ENCODE data around the gene IMMP2L.

Gene IMMP2L

GRCh38 chr7:110681941-110682340, 880.4 kb downstream of the IMMP2L start:
- Histone ChIP-seq H3K79me2 (ENCODE audit: insufficient read depth, low read length) (no peaks in the 10 kb centered on the region), H3K9me2 (replicated peaks; ENCODE audit: low read depth, low read length) (no peaks in the 10 kb centered on the region)

GRCh38 chr7:110677405-110677804, 884.9 kb downstream of the IMMP2L start:
- Histone ChIP-seq H3K4me1 (ENCODE audit: insufficient read depth, low read length, poor library complexity, severe bottlenecking) (no peaks in the 10 kb centered on the region), H3K9ac (ENCODE audit: low read depth, low read length, poor library complexity, severe bottlenecking) (no peak overlapping the region), H3K79me2 (ENCODE audit: insufficient read depth, low read length) (no peaks in the 10 kb centered on the region), H3K9me2 (replicated peaks; ENCODE audit: low read depth, low read length) (no peaks in the 10 kb centered on the region), H3K9me3 (ENCODE audit: insufficient read depth, low read depth, low read length) (no peaks in the 10 kb centered on the region), H3K27me3 (ENCODE audit: insufficient read depth, low read length, poor library complexity, severe bottlenecking) (no peaks in the 10 kb centered on the region), H3F3A (ENCODE audit: low read depth) (no peaks in the 10 kb centered on the region), H4K20me1 (ENCODE audit: insufficient read depth, low read length, poor library complexity, severe bottlenecking) (no peaks in the 10 kb centered on the region), H3K4me3 (ENCODE audit: low read length, poor library complexity, severe bottlenecking) (no peak overlapping the region), H3K36me3 (ENCODE audit: insufficient read depth, low read length) (no peaks in the 10 kb centered on the region), H2AFZ (ENCODE audit: low read length) (no peak overlapping the region), H3K4me2 (ENCODE audit: low read depth, low read length, poor library complexity, severe bottlenecking) (no peak overlapping the region)
- TF ChIP-seq EZH2phosphoT487 (IDR thresholded peaks at IDR 0.05; ENCODE audit: borderline replicate concordance): no peak
- TF ChIP-seq, protein P1, sequence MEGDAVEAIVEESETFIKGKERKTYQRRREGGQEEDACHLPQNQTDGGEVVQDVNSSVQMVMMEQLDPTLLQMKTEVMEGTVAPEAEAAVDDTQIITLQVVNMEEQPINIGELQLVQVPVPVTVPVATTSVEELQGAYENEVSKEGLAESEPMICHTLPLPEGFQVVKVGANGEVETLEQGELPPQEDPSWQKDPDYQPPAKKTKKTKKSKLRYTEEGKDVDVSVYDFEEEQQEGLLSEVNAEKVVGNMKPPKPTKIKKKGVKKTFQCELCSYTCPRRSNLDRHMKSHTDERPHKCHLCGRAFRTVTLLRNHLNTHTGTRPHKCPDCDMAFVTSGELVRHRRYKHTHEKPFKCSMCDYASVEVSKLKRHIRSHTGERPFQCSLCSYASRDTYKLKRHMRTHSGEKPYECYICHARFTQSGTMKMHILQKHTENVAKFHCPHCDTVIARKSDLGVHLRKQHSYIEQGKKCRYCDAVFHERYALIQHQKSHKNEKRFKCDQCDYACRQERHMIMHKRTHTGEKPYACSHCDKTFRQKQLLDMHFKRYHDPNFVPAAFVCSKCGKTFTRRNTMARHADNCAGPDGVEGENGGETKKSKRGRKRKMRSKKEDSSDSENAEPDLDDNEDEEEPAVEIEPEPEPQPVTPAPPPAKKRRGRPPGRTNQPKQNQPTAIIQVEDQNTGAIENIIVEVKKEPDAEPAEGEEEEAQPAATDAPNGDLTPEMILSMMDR (conservative IDR thresholded peaks at IDR 0.05; ENCODE audit: low read length): no peak

More at GRCh38 chr7:110681941-110682340, 880.4 kb downstream of the IMMP2L start:
- no peak overlapping the region for H3K4me2 ChIP-seq (ENCODE audit: low read depth, low read length, poor library complexity, severe bottlenecking)
- no peak overlapping the region for H3K9ac ChIP-seq (ENCODE audit: low read depth, low read length, poor library complexity, severe bottlenecking)
- TF ChIP-seq, protein P1 (conservative IDR thresholded peaks at IDR 0.05; ENCODE audit: low read length): no peak
- no peak for TF ChIP-seq EZH2phosphoT487 (IDR thresholded peaks at IDR 0.05; ENCODE audit: borderline replicate concordance)
- no peaks in the 10 kb centered on the region for H3K4me1 ChIP-seq (ENCODE audit: insufficient read depth, low read length, poor library complexity, severe bottlenecking)
- H3F3A ChIP-seq (ENCODE audit: low read depth): no peaks in the 10 kb centered on the region
- H3K27me3 ChIP-seq (ENCODE audit: insufficient read depth, low read length, poor library complexity, severe bottlenecking): no peaks in the 10 kb centered on the region
- no peak overlapping the region for H3K4me3 ChIP-seq (ENCODE audit: low read length, poor library complexity, severe bottlenecking)
- no peak overlapping the region for H2AFZ ChIP-seq (ENCODE audit: low read length)
- H3K36me3 ChIP-seq (ENCODE audit: insufficient read depth, low read length): no peaks in the 10 kb centered on the region
- H4K20me1 ChIP-seq (ENCODE audit: insufficient read depth, low read length, poor library complexity, severe bottlenecking): no peaks in the 10 kb centered on the region
- no peaks in the 10 kb centered on the region for H3K9me3 ChIP-seq (ENCODE audit: insufficient read depth, low read depth, low read length)

- no peak for TF ChIP-seq EZH2phosphoT487 (IDR thresholded peaks at IDR 0.05; ENCODE audit: borderline replicate concordance)
- TF ChIP-seq, protein P1 (conservative IDR thresholded peaks at IDR 0.05; ENCODE audit: low read length): no peak
- Histone ChIP-seq H3F3A (ENCODE audit: low read depth) (no peaks in the 10 kb centered on the region), H2AFZ (ENCODE audit: low read length) (no peak overlapping the region), H3K36me3 (ENCODE audit: insufficient read depth, low read length) (no peaks in the 10 kb centered on the region), H4K20me1 (ENCODE audit: insufficient read depth, low read length, poor library complexity, severe bottlenecking) (no peaks in the 10 kb centered on the region), H3K9ac (ENCODE audit: low read depth, low read length, poor library complexity, severe bottlenecking) (no peak overlapping the region), H3K27me3 (ENCODE audit: insufficient read depth, low read length, poor library complexity, severe bottlenecking) (no peaks in the 10 kb centered on the region), H3K4me2 (ENCODE audit: low read depth, low read length, poor library complexity, severe bottlenecking) (no peak overlapping the region), H3K4me1 (ENCODE audit: insufficient read depth, low read length, poor library complexity, severe bottlenecking) (no peaks in the 10 kb centered on the region), H3K9me3 (ENCODE audit: insufficient read depth, low read depth, low read length) (no peaks in the 10 kb centered on the region), H3K9me2 (replicated peaks; ENCODE audit: low read depth, low read length) (no peaks in the 10 kb centered on the region), H3K4me3 (ENCODE audit: low read length, poor library complexity, severe bottlenecking) (no peak overlapping the region), H3K79me2 (ENCODE audit: insufficient read depth, low read length) (no peaks in the 10 kb centered on the region)
Measured at GRCh38 chr7:110676785-110677184, 885.5 kb downstream of the IMMP2L start.

Measured in Loucy (cell line).